Naive B cell (primary cell): ENCODE data around the gene OR4D5. TPM values are rescaled to one million over a fixed set of nuclear protein-coding genes. Genes with fewer than 3 reads are reported as not detected.

ENCODE experiments used
- ATAC-seq, 2 donors: fragments of 150-1000 bp; cut with Tn5 transposase; 2 replicates each; pipeline ENCODE4 v1.10.0; 2021; ENCODE audit warnings: low read depth in 2 of 2, mild to moderate bottlenecking in 2 of 2, moderate library complexity in 2 of 2
- DNase-seq: peaks from one replicate; pipeline ENCODE4 v3.0.0; 2022
- H3K27ac Mint-ChIP-seq, 6 donors: one replicate each; pipeline ENCODE4 v1.8.0; 2020 to 2022; ENCODE audit warnings: mild to moderate bottlenecking in 6 of 6, mixed read lengths in 6 of 6, moderate library complexity in 5 of 6, inconsistent platforms in 2 of 6
- H3K27me3 Mint-ChIP-seq, 3 donors: one replicate each; pipeline ENCODE4 v1.8.0; 2021 to 2022; ENCODE audit warnings: mixed read lengths in 3 of 3, mild to moderate bottlenecking in 1 of 3
- H3K36me3 Mint-ChIP-seq, 2 donors: one replicate each; pipeline ENCODE4 v1.8.0; 2020 to 2022; ENCODE audit warnings: mixed read lengths in 2 of 2, inconsistent platforms in 1 of 2, mild to moderate bottlenecking in 1 of 2
- H3K4me1 Mint-ChIP-seq, 3 donors: one replicate each; pipeline ENCODE4 v1.8.0; 2020 to 2022; ENCODE audit warnings: mixed read lengths in 3 of 3, inconsistent platforms in 1 of 3, mild to moderate bottlenecking in 1 of 3, moderate library complexity in 1 of 3
- H3K4me3 Mint-ChIP-seq, 8 donors: one replicate each; pipeline ENCODE4 v1.8.0; 2020 to 2022; ENCODE audit warnings: mild to moderate bottlenecking in 8 of 8, mixed read lengths in 8 of 8, moderate library complexity in 8 of 8, inconsistent platforms in 2 of 8
- H3K9me3 Mint-ChIP-seq, 7 donors: one replicate each; pipeline ENCODE4 v1.8.0; 2020 to 2022; ENCODE audit warnings: mixed read lengths in 7 of 7, mild to moderate bottlenecking in 5 of 7, inconsistent platforms in 2 of 7, moderate library complexity in 1 of 7
- polyA plus RNA-seq, 6 donors: library from polyadenylated mRNA; unstranded; fragments of 300-500 nt; fragmentation: Illumina TruSeq; gene quantifications; one replicate each; pipeline ENCODE4 v1.2.3, GENCODE V29; 2021; ENCODE audit warnings: low read depth in 6 of 6

OR4D5 gene
- polyA plus RNA-seq, 6 donors from 2014 or later: not detected

GRCh38 chr11:123976770-123977560 lies 37.5 kb downstream of the OR4D5 start:
- ATAC-seq: no peak
- no peak overlapping the region for H3K27ac Mint-ChIP-seq
- H3K36me3 Mint-ChIP-seq: no peaks in the 10 kb centered on the region
- peaks cover 0 to 5% (median 0%) of the 10 kb centered on the region in 3 donors for H3K27me3 Mint-ChIP-seq
- H3K4me1 Mint-ChIP-seq: no peaks in the 10 kb centered on the region
- no peak overlapping the region for H3K4me3 Mint-ChIP-seq
- peaks cover 0 to 5% (median 4%) of the 10 kb centered on the region in 7 donors for H3K9me3 Mint-ChIP-seq
- no peak for DNase-seq

GRCh38 chr11:123977731-123978347 lies 38.4 kb downstream of the OR4D5 start, which contains the start of gene OR10S1:
Gene OR10S1 (minus strand): TSS chr11:123977781. CDS start chr11:123977664, 117 bp downstream.
- Mint-ChIP-seq H3K36me3 (no peaks in the 10 kb centered on the region), H3K27ac (peak within 1 kb of the TSS in 1 of 6 donors; percentile 7), H3K27me3 (peaks cover 0 to 5% (median 3%) of the 10 kb centered on the region in 3 donors), H3K4me1 (no peaks in the 10 kb centered on the region), H3K4me3 (no peak within 1 kb of the TSS), H3K9me3 (peaks cover 3 to 12% (median 7%) of the 10 kb centered on the region in 7 donors)
- ATAC-seq: no peak
- no peak for DNase-seq

GRCh38 chr11:123979311-123979710 lies 39.9 kb downstream of the OR4D5 start:
- H3K27me3 Mint-ChIP-seq: peaks cover 0 to 6% (median 5%) of the 10 kb centered on the region in 3 donors
- H3K36me3 Mint-ChIP-seq: no peaks in the 10 kb centered on the region
- no peak for ATAC-seq
- H3K9me3 Mint-ChIP-seq: peaks cover 3 to 17% (median 7%) of the 10 kb centered on the region in 7 donors
- H3K4me3 Mint-ChIP-seq: no peak overlapping the region
- no peak overlapping the region for H3K27ac Mint-ChIP-seq
- no peaks in the 10 kb centered on the region for H3K4me1 Mint-ChIP-seq
- DNase-seq: no peak

Other genes starting within 250 kb of the OR4D5 start
- 10 to 100 TPM in 2 of 6 donors, 1 to 10 TPM in 3, not detected in 1; 6.3 to 16.4 (median 8.8) TPM for gene ZNF202, start 198.0 kb upstream of the OR4D5 start, polyA plus RNA-seq
- gene OR6X1, start 185.1 kb upstream of the OR4D5 start, polyA plus RNA-seq: not detected
- gene OR6M1, start 133.3 kb upstream of the OR4D5 start, polyA plus RNA-seq: not detected
- gene TMEM225, start 53.9 kb upstream of the OR4D5 start, polyA plus RNA-seq: not detected
- gene OR8D4, start 37.5 kb upstream of the OR4D5 start, polyA plus RNA-seq: not detected
- not detected for gene OR6T1, start 4.2 kb downstream of the OR4D5 start, polyA plus RNA-seq
- not detected for gene OR10S1, start 38.2 kb downstream of the OR4D5 start, polyA plus RNA-seq
- gene OR10G6, start 55.5 kb downstream of the OR4D5 start, polyA plus RNA-seq: not detected
- gene OR10G4, start 73.4 kb downstream of the OR4D5 start, polyA plus RNA-seq: not detected
- not detected for gene OR10G9, start 83.4 kb downstream of the OR4D5 start, polyA plus RNA-seq
- gene OR10G8, start 87.2 kb downstream of the OR4D5 start, polyA plus RNA-seq: not detected
- not detected for gene OR10G7, start 101.7 kb downstream of the OR4D5 start, polyA plus RNA-seq
- gene VWA5A, start 175.8 kb downstream of the OR4D5 start, polyA plus RNA-seq: 10 to 100 TPM in 4 of 6 donors, 1 to 10 TPM in 1, not detected in 1; 4.5 to 15.8 (median 11.6) TPM
- not detected for gene OR10D3, start 243.7 kb downstream of the OR4D5 start, polyA plus RNA-seq